ENCODE data around the gene STK36.

Gene STK36

GRCh38 chr2:218721488-218721887, 49.6 kb downstream of the STK36 start:
- peaks cover 16% of the 10 kb centered on the region for H3K79me1 ChIP-seq (ENCODE audit: low read length)
- no peak overlapping the region for H2BK120ac ChIP-seq (ENCODE audit: low read depth, low read length)
- no peak overlapping the region for H4K8ac ChIP-seq (ENCODE audit: low read depth, low read length)
- no peak overlapping the region for H4K5ac ChIP-seq (ENCODE audit: low read length)
- H3K27me3 ChIP-seq (ENCODE audit: insufficient read depth, low read length, poor library complexity), result no peaks in the 10 kb centered on the region
- H3K18ac ChIP-seq (ENCODE audit: low read length), result no peak overlapping the region
- no peak overlapping the region for H3K23ac ChIP-seq (ENCODE audit: low read length)
- H3K79me2 ChIP-seq (ENCODE audit: control insufficient read depth, insufficient read depth, low read length), result peaks cover 41% of the 10 kb centered on the region
- no peak overlapping the region for H3K4ac ChIP-seq (ENCODE audit: low read depth, low read length)
- no peak overlapping the region for H2BK15ac ChIP-seq (replicated peaks; ENCODE audit: low read depth)
- H3K56ac ChIP-seq (ENCODE audit: low read length), result no peak overlapping the region
- no peak overlapping the region for H3K4me3 ChIP-seq (ENCODE audit: low read length)
- H3K4me1 ChIP-seq (ENCODE audit: control insufficient read depth, low read depth, low read length), result peaks cover 14% of the 10 kb centered on the region
- no peak overlapping the region for H3K27ac ChIP-seq (ENCODE audit: low read depth, low read length)
- no peak overlapping the region for H3K9ac ChIP-seq (ENCODE audit: low read length)
- H2BK5ac ChIP-seq (ENCODE audit: low read length), result no peak overlapping the region
- H2AK5ac ChIP-seq (ENCODE audit: low read length), result no peak overlapping the region
- DNase-seq, result no peak
- H3K4me2 ChIP-seq (ENCODE audit: low read length), result no peak overlapping the region
- no peaks in the 10 kb centered on the region for H3K36me3 ChIP-seq (ENCODE audit: control insufficient read depth, insufficient read depth, low read length)

GRCh38 chr2:218721934-218722333, 50.0 kb downstream of the STK36 start:
- Histone ChIP-seq H3K23ac (ENCODE audit: low read length) (no peak overlapping the region), H3K56ac (ENCODE audit: low read length) (no peak overlapping the region), H3K18ac (ENCODE audit: low read length) (no peak overlapping the region), H3K36me3 (ENCODE audit: control insufficient read depth, insufficient read depth, low read length) (no peaks in the 10 kb centered on the region), H3K4me1 (ENCODE audit: control insufficient read depth, low read depth, low read length) (peaks cover 14% of the 10 kb centered on the region), H3K4me3 (ENCODE audit: low read length) (no peak overlapping the region), H3K27me3 (ENCODE audit: insufficient read depth, low read length, poor library complexity) (no peaks in the 10 kb centered on the region), H2BK120ac (ENCODE audit: low read depth, low read length) (no peak overlapping the region), H2BK15ac (replicated peaks; ENCODE audit: low read depth) (no peak overlapping the region), H3K79me2 (ENCODE audit: control insufficient read depth, insufficient read depth, low read length) (peaks cover 43% of the 10 kb centered on the region), H3K79me1 (ENCODE audit: low read length) (peaks cover 16% of the 10 kb centered on the region), H2AK5ac (ENCODE audit: low read length) (no peak overlapping the region), H3K4ac (ENCODE audit: low read depth, low read length) (no peak overlapping the region), H4K5ac (ENCODE audit: low read length) (no peak overlapping the region), H3K27ac (ENCODE audit: low read depth, low read length) (no peak overlapping the region), H3K9ac (ENCODE audit: low read length) (no peak overlapping the region), H3K4me2 (ENCODE audit: low read length) (no peak overlapping the region), H2BK5ac (ENCODE audit: low read length) (no peak overlapping the region), H4K8ac (ENCODE audit: low read depth, low read length) (no peak overlapping the region)
- no CpG with 5 or more reads among the region's 2 CpGs for WGBS (ENCODE audit: extremely low coverage, insufficient coverage, low lambda C conversion rate)
- no peak for DNase-seq

GRCh38 chr2:218722419-218722818, 50.5 kb downstream of the STK36 start:
- H3K4ac ChIP-seq (ENCODE audit: low read depth, low read length), result no peak overlapping the region
- H4K5ac ChIP-seq (ENCODE audit: low read length), result no peak overlapping the region
- H2BK15ac ChIP-seq (replicated peaks; ENCODE audit: low read depth), result no peak overlapping the region
- no CpG with 5 or more reads among the region's 1 CpG for WGBS (ENCODE audit: extremely low coverage, insufficient coverage, low lambda C conversion rate)
- no peak overlapping the region for H3K18ac ChIP-seq (ENCODE audit: low read length)
- no peak overlapping the region for H3K23ac ChIP-seq (ENCODE audit: low read length)
- H3K79me1 ChIP-seq (ENCODE audit: low read length), result peaks cover 14% of the 10 kb centered on the region
- H3K9ac ChIP-seq (ENCODE audit: low read length), result no peak overlapping the region
- H2AK5ac ChIP-seq (ENCODE audit: low read length), result no peak overlapping the region
- H3K79me2 ChIP-seq (ENCODE audit: control insufficient read depth, insufficient read depth, low read length), result peaks cover 39% of the 10 kb centered on the region
- H3K4me1 ChIP-seq (ENCODE audit: control insufficient read depth, low read depth, low read length), result peaks cover 14% of the 10 kb centered on the region
- no peak for DNase-seq
- no peak overlapping the region for H3K27ac ChIP-seq (ENCODE audit: low read depth, low read length)
- no peak overlapping the region for H3K4me2 ChIP-seq (ENCODE audit: low read length)
- H2BK5ac ChIP-seq (ENCODE audit: low read length), result no peak overlapping the region
- H3K36me3 ChIP-seq (ENCODE audit: control insufficient read depth, insufficient read depth, low read length), result no peaks in the 10 kb centered on the region
- H3K27me3 ChIP-seq (ENCODE audit: insufficient read depth, low read length, poor library complexity), result no peaks in the 10 kb centered on the region
- H3K4me3 ChIP-seq (ENCODE audit: low read length), result no peak overlapping the region
- H3K56ac ChIP-seq (ENCODE audit: low read length), result no peak overlapping the region
- H2BK120ac ChIP-seq (ENCODE audit: low read depth, low read length), result peak overlapping the region; percentile 9
- no peak overlapping the region for H4K8ac ChIP-seq (ENCODE audit: low read depth, low read length)

GRCh38 chr2:218722876-218723785, 51.2 kb downstream of the STK36 start:
- H3K27ac ChIP-seq (ENCODE audit: low read depth, low read length), result no peak overlapping the region
- H3K23ac ChIP-seq (ENCODE audit: low read length), result no peak overlapping the region
- DNase-seq, result peak; percentile 61

GRCh38 chr2:218726004-218726574, 54.2 kb downstream of the STK36 start:
- H4K5ac ChIP-seq (ENCODE audit: low read length), result no peak overlapping the region
- no peak overlapping the region for H2BK5ac ChIP-seq (ENCODE audit: low read length)
- H3K27me3 ChIP-seq (ENCODE audit: insufficient read depth, low read length, poor library complexity), result no peaks in the 10 kb centered on the region
- no peak overlapping the region for H2BK15ac ChIP-seq (replicated peaks; ENCODE audit: low read depth)
- H3K56ac ChIP-seq (ENCODE audit: low read length), result no peak overlapping the region
- peaks cover 34% of the 10 kb centered on the region for H3K79me2 ChIP-seq (ENCODE audit: control insufficient read depth, insufficient read depth, low read length)
- no peak overlapping the region for H3K4me3 ChIP-seq (ENCODE audit: low read length)
- H4K8ac ChIP-seq (ENCODE audit: low read depth, low read length), result no peak overlapping the region
- peaks cover 11% of the 10 kb centered on the region for H3K79me1 ChIP-seq (ENCODE audit: low read length)
- H2BK120ac ChIP-seq (ENCODE audit: low read depth, low read length), result no peak overlapping the region
- no peak overlapping the region for H3K18ac ChIP-seq (ENCODE audit: low read length)
- H3K4me1 ChIP-seq (ENCODE audit: control insufficient read depth, low read depth, low read length), result peaks cover 11% of the 10 kb centered on the region
- no CpG with 5 or more reads among the region's 6 CpGs for WGBS (ENCODE audit: extremely low coverage, insufficient coverage, low lambda C conversion rate)
- no peaks in the 10 kb centered on the region for H3K36me3 ChIP-seq (ENCODE audit: control insufficient read depth, insufficient read depth, low read length)
- no peak overlapping the region for H3K4me2 ChIP-seq (ENCODE audit: low read length)
- no peak for DNase-seq
- no peak overlapping the region for H3K27ac ChIP-seq (ENCODE audit: low read depth, low read length)
- no peak overlapping the region for H3K4ac ChIP-seq (ENCODE audit: low read depth, low read length)
- H3K23ac ChIP-seq (ENCODE audit: low read length), result no peak overlapping the region
- H3K9ac ChIP-seq (ENCODE audit: low read length), result no peak overlapping the region
- no peak overlapping the region for H2AK5ac ChIP-seq (ENCODE audit: low read length)

More at GRCh38 chr2:218722876-218723785, 51.2 kb downstream of the STK36 start:
- Histone ChIP-seq H3K18ac (ENCODE audit: low read length) (no peak overlapping the region), H3K4me3 (ENCODE audit: low read length) (no peak overlapping the region), H3K79me2 (ENCODE audit: control insufficient read depth, insufficient read depth, low read length) (peaks cover 36% of the 10 kb centered on the region), H3K4me2 (ENCODE audit: low read length) (no peak overlapping the region), H3K9ac (ENCODE audit: low read length) (no peak overlapping the region), H3K79me1 (ENCODE audit: low read length) (peaks cover 11% of the 10 kb centered on the region), H2BK5ac (ENCODE audit: low read length) (no peak overlapping the region), H3K4me1 (ENCODE audit: control insufficient read depth, low read depth, low read length) (peaks cover 14% of the 10 kb centered on the region), H3K36me3 (ENCODE audit: control insufficient read depth, insufficient read depth, low read length) (no peaks in the 10 kb centered on the region), H2AK5ac (ENCODE audit: low read length) (no peak overlapping the region), H3K4ac (ENCODE audit: low read depth, low read length) (no peak overlapping the region), H4K8ac (ENCODE audit: low read depth, low read length) (no peak overlapping the region), H2BK120ac (ENCODE audit: low read depth, low read length) (no peak overlapping the region), H2BK15ac (replicated peaks; ENCODE audit: low read depth) (no peak overlapping the region), H3K27me3 (ENCODE audit: insufficient read depth, low read length, poor library complexity) (no peaks in the 10 kb centered on the region), H3K56ac (ENCODE audit: low read length) (no peak overlapping the region), H4K5ac (ENCODE audit: low read length) (no peak overlapping the region)
- no CpG with 5 or more reads among the region's 1 CpG for WGBS (ENCODE audit: extremely low coverage, insufficient coverage, low lambda C conversion rate)

Measured in mesendoderm (in vitro differentiated cells).